Tibial nerve (tissue), 4 donors: ENCODE results near the gene ARIH2. TPM values are rescaled to one million over a fixed set of nuclear protein-coding genes. Genes with fewer than 3 reads are reported as not detected.

Experiments
- DNase-seq, 2 donors: peaks; one replicate each; pipeline ENCODE4 v3.0.0-alpha.2; 2019; ENCODE audit warnings: low spot score in 2 of 2
- H3K27ac ChIP-seq, 4 donors: fragments of 200-600 bp; sonication (generic) in 3 of 4; one replicate each; pipeline ENCODE4 v1.5.1; 2017 to 2019; ENCODE audit warnings: mild to moderate bottlenecking in 1 of 4
- H3K27me3 ChIP-seq, 2 donors: fragments of 200-600 bp; sonication (generic) in 1 of 2; one replicate each; pipeline versions ENCODE4 v1.5.1 to v1.6.0; 2017 to 2019
- H3K36me3 ChIP-seq, 3 donors: fragments of 200-600 bp; sonication (generic); one replicate each; pipeline ENCODE4 v1.5.1; 2018 to 2019
- H3K4me1 ChIP-seq, 4 donors: fragments of 200-600 bp; sonication (generic) in 3 of 4; one replicate each; pipeline ENCODE4 v1.5.1; 2017 to 2019
- H3K4me3 ChIP-seq, 4 donors: fragments of 200-600 bp; sonication (generic) in 3 of 4; one replicate each; pipeline ENCODE4 v1.5.1; 2017 to 2019; ENCODE audit warnings: mild to moderate bottlenecking in 1 of 4, moderate library complexity in 1 of 4
- H3K9me3 ChIP-seq, 4 donors: fragments of 200-600 bp; sonication (generic) in 3 of 4; one replicate each; pipeline ENCODE4 v1.5.1; 2017 to 2019
- EP300 ChIP-seq, 2 donors: sonication (generic); formaldehyde crosslinking; IDR thresholded peaks; one replicate each; pipeline ENCODE4 v1.6.1; 2017; ENCODE audit warnings: antibody characterized with exemption in 2 of 2, mild to moderate bottlenecking in 1 of 2
- POLR2A ChIP-seq, 2 donors: fragments of 450-650 bp; IDR thresholded peaks; one replicate each; pipeline ENCODE4 v1.6.1; 2017; ENCODE audit warnings: antibody characterized with exemption in 2 of 2, mild to moderate bottlenecking in 2 of 2, moderate library complexity in 2 of 2
- WGBS, 2 donors: methylation state at CpG; one replicate each; pipeline ENCODE4 v1.1.5; 2018; 5-methylcytosine and 5-hydroxymethylcytosine counted together
- total RNA-seq, 4 donors: library from RNA; depleted of rRNA; stranded (reverse); fragments of >200 nt; gene quantifications; one replicate each; pipeline ENCODE4 v1.1.0, GENCODE V29; 2016
- TF ChIP-seq, protein P1 (sequence below), 5 experiments: fragments of 200-600 bp in 3 of 5; fragments of 450-650 bp in 2 of 5; sonication (generic) in 3 of 5; IDR thresholded peaks; one replicate each; pipeline ENCODE4 v1.5.1; 2016 to 2019; ENCODE audit warnings: antibody characterized with exemption in 5 of 5, mild to moderate bottlenecking in 3 of 5, moderate library complexity in 2 of 5

ARIH2 gene
- total RNA-seq, 4 donors from 2014 or later = 68.8 to 115 (median 94.4) TPM

DNA sequence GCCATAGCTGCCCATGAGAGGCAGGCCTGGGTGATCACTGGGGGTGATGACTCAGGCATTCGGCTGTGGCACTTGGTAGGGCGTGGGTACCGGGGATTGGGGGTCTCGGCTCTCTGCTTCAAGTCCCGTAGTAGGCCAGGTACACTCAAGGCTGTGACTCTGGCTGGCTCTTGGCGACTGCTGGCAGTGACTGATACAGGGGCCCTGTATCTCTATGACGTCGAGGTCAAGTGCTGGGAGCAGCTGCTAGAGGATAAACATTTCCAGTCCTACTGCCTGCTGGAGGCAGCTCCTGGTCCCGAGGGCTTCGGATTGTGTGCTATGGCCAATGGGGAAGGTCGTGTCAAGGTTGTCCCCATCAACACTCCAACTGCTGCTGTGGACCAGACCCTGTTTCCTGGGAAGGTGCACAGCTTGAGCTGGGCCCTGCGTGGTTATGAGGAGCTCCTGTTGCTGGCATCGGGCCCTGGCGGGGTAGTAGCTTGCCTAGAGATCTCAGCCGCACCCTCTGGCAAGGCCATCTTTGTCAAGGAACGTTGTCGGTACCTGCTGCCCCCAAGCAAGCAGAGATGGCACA is 93.9 kb downstream of the ARIH2 start:
- no peak for DNase-seq

DNA sequence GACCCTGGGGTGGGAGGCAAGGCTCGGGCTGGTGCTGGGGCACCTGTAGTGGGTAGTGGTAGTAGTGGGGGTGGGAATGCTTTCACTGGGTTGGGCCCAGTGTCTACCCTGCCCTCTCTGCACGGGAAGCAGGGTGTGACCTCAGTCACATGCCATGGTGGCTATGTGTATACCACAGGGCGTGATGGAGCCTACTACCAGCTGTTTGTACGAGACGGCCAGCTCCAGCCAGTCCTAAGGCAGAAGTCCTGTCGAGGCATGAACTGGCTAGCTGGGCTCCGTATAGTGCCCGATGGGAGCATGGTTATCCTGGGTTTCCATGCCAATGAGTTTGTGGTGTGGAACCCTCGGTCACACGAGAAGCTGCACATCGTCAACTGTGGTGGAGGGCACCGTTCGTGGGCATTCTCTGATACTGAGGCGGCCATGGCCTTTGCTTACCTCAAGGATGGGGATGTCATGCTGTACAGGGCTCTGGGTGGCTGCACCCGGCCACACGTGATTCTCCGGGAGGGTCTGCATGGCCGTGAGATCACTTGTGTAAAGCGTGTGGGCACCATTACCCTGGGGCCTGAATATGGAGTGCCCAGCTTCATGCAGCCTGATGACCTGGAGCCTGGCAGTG is 94.6 kb downstream of the ARIH2 start:
- DNase-seq = no peak
- Histone ChIP-seq H3K27ac (no peak overlapping the region), H3K9me3 (no peaks in the 10 kb centered on the region), H3K4me3 (no peak overlapping the region), H3K4me1 (peaks cover 0 to 34% (median 10%) of the 10 kb centered on the region in 4 donors), H3K27me3 (no peaks in the 10 kb centered on the region), H3K36me3 (peaks cover 0 to 60% (median 7%) of the 10 kb centered on the region in 3 donors)
- 74 to 76% methylated on average over 14 to 17 of the region's 19 CpGs for WGBS, 2 donors
- TF ChIP-seq, protein P1, sequence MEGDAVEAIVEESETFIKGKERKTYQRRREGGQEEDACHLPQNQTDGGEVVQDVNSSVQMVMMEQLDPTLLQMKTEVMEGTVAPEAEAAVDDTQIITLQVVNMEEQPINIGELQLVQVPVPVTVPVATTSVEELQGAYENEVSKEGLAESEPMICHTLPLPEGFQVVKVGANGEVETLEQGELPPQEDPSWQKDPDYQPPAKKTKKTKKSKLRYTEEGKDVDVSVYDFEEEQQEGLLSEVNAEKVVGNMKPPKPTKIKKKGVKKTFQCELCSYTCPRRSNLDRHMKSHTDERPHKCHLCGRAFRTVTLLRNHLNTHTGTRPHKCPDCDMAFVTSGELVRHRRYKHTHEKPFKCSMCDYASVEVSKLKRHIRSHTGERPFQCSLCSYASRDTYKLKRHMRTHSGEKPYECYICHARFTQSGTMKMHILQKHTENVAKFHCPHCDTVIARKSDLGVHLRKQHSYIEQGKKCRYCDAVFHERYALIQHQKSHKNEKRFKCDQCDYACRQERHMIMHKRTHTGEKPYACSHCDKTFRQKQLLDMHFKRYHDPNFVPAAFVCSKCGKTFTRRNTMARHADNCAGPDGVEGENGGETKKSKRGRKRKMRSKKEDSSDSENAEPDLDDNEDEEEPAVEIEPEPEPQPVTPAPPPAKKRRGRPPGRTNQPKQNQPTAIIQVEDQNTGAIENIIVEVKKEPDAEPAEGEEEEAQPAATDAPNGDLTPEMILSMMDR (IDR thresholded peaks at IDR 0.05) = no peak
- TF ChIP-seq EP300 (IDR thresholded peaks at IDR 0.05) (no peak), POLR2A (IDR thresholded peaks at IDR 0.05) (no peak)

More for the DNA sequence above, 93.9 kb downstream of the ARIH2 start:
- Histone ChIP-seq H3K27me3 (no peaks in the 10 kb centered on the region), H3K4me1 (peaks cover 0 to 34% (median 10%) of the 10 kb centered on the region in 4 donors), H3K27ac (no peak overlapping the region), H3K4me3 (no peak overlapping the region), H3K36me3 (peaks cover 0 to 60% (median 7%) of the 10 kb centered on the region in 3 donors), H3K9me3 (no peaks in the 10 kb centered on the region)
- WGBS, 2 donors = 77 to 84% methylated on average over 12 to 14 of the region's 17 CpGs
- TF ChIP-seq EP300 (IDR thresholded peaks at IDR 0.05) (no peak), POLR2A (IDR thresholded peaks at IDR 0.05) (no peak)
- TF ChIP-seq, protein P1 (IDR thresholded peaks at IDR 0.05) = no peak

DNA sequence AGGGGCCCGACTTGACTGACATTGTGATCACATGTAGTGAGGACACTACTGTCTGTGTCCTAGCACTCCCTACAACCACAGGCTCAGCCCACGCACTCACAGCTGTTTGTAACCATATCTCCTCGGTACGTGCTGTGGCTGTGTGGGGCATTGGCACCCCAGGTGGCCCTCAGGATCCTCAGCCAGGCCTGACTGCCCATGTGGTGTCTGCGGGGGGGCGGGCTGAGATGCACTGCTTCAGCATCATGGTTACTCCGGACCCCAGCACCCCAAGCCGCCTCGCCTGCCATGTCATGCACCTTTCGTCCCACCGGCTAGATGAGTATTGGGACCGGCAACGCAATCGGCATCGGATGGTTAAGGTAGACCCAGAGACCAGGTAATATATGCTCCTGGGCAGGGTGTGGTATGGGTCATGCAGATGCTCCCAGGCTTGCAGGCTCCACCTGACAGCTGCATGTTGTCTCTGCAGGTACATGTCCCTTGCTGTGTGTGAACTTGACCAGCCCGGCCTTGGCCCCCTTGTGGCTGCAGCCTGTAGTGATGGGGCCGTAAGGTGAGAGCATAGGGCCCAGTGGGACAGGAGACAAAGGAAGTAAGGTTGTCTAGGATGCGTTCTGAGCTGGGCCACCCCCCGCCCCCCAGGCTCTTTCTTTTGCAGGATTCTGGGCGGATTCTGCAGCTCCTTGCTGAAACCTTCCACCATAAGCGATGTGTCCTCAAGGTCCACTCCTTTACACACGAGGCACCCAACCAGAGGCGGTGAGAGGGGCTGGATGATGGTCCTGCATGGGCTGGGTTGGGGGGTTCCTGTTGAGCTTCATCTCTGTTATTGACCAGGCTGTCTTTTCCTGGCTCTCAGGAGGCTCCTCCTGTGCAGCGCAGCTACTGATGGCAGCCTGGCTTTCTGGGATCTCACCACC is 95.4 kb downstream of the ARIH2 start:
- H3K9me3 ChIP-seq = no peaks in the 10 kb centered on the region
- no peak for DNase-seq

DNA sequence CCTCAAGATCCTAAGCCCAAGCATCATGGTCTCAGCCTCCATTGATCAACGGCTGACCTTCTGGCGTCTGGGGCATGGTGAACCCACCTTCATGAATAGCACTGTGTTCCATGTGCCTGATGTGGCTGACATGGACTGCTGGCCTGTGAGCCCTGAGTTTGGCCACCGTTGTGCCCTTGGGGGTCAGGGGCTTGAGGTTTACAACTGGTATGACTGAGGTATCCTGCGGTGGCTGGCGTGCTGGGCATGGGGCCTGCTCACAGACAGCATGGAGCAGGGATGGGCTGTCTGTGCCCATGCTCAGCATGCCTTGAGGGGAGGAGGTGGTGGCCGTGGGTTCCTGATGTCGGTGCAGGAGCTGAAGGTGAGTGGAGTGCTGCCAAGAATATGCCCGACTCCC is 96.4 kb downstream of the ARIH2 start:
- TF ChIP-seq POLR2A (IDR thresholded peaks at IDR 0.05) = no peak
- TF ChIP-seq, protein P1 (IDR thresholded peaks at IDR 0.05) = no peak
- no peak for TF ChIP-seq EP300 (IDR thresholded peaks at IDR 0.05)

More for the DNA sequence above, 95.4 kb downstream of the ARIH2 start:
- no peak overlapping the region for H3K27ac ChIP-seq
- H3K4me3 ChIP-seq = no peak overlapping the region
- TF ChIP-seq, protein P1 (IDR thresholded peaks at IDR 0.05) = peak in 3 of 5 experiments; percentile 19 to 31 (median 29)
- no peak for TF ChIP-seq POLR2A (IDR thresholded peaks at IDR 0.05)
- no peaks in the 10 kb centered on the region for H3K27me3 ChIP-seq
- peaks cover 0 to 60% (median 7%) of the 10 kb centered on the region in 3 donors for H3K36me3 ChIP-seq
- 79 to 80% methylated on average over 14 to 15 of the region's 24 CpGs for WGBS, 2 donors
- H3K4me1 ChIP-seq = peaks cover 0 to 30% (median 10%) of the 10 kb centered on the region in 4 donors

More for the DNA sequence above, 96.4 kb downstream of the ARIH2 start:
- Histone ChIP-seq H3K27me3 (no peaks in the 10 kb centered on the region), H3K27ac (no peak overlapping the region), H3K4me3 (no peak overlapping the region), H3K9me3 (no peaks in the 10 kb centered on the region), H3K4me1 (peaks cover 0 to 36% (median 17%) of the 10 kb centered on the region in 4 donors), H3K36me3 (peaks cover 0 to 60% (median 7%) of the 10 kb centered on the region in 3 donors)
- WGBS, 2 donors = 76 to 82% methylated on average over 3 to 7 of the region's 8 CpGs
- no peak for DNase-seq
